Progenitor cell of endocrine pancreas (in vitro differentiated cells): ENCODE measurements around the gene SBNO1. TPM values are rescaled to one million over a fixed set of nuclear protein-coding genes. Genes with fewer than 3 reads are reported as not detected.
A peak's percentile ranks its signal among the peaks of the same experiment; 100 is the strongest.
"Not testable (repeated sequence)": the region's sequence is repeated elsewhere in the genome, so short reads cannot be mapped to it uniquely, and the experiment has no call there.

Experiments
- DNase-seq: peaks from one replicate; pipeline ENCODE4 v3.0.0; 2021; ENCODE audit warnings: low spot score; ENCODE audit not compliant: unreplicated experiment
- H3K27ac Mint-ChIP-seq: 2 replicates; pipeline ENCODE4 v1.8.0; 2021; ENCODE audit warnings: mild to moderate bottlenecking, moderate library complexity, mixed read lengths
- H3K27me3 Mint-ChIP-seq: 2 replicates; pipeline ENCODE4 v1.8.0; 2021; ENCODE audit warnings: mixed read lengths
- H3K36me3 Mint-ChIP-seq: 2 replicates; pipeline ENCODE4 v1.8.0; 2022; ENCODE audit warnings: mixed read lengths; ENCODE audit not compliant: insufficient read depth
- H3K4me1 Mint-ChIP-seq: 2 replicates; pipeline ENCODE4 v1.8.0; 2021; ENCODE audit warnings: low read depth, mixed read lengths
- H3K4me3 Mint-ChIP-seq: 2 replicates; pipeline ENCODE4 v1.8.0; 2021; ENCODE audit warnings: low read depth, mild to moderate bottlenecking, moderate library complexity, mixed read lengths
- H3K9me3 Mint-ChIP-seq: 2 replicates; pipeline ENCODE4 v1.8.0; 2021; ENCODE audit warnings: low read depth, mixed read lengths
- total RNA-seq: library from RNA; stranded (reverse); gene quantifications from 2 replicates; pipeline ENCODE4 v1.2.1, GENCODE V29; 2021
- TF ChIP-seq, protein P1 (sequence below): fragments of 200-600 bp; sonication (generic); IDR thresholded peaks from one replicate; pipeline ENCODE4 v1.5.0; 2021; ENCODE audit warnings: antibody characterized with exemption, mild to moderate bottlenecking; ENCODE audit not compliant: unreplicated experiment

The SBNO1 gene
- total RNA-seq, 1 donor from 2014 or later, result 46.9 TPM

GRCh38 chr12:123387508-123388176, 23.0 kb upstream of the SBNO1 start:
- H3K4me3 Mint-ChIP-seq, result peak overlapping the region; percentile 78

DNA sequence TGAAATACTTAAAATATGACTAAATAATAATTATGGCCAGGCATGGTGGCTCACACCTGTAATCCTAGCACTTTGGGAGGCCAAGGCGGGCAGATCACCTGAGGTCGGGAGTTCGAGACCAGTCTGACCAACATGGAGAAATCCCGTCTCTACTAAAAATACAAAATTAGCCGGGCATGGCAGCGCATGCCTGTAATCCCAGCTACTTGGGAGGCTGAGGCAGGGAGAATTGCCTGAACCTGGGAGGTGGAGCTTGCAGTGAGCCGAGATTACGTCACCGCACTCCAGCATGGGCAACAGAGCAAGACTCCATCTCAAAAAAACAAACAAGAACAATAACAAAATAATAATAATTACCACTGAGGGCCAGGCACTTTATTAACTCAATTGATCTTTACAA, 20.9 kb upstream of the SBNO1 start:
- DNase-seq, H3K27me3 Mint-ChIP-seq, H3K4me3 Mint-ChIP-seq, H3K9me3 Mint-ChIP-seq, H3K36me3 Mint-ChIP-seq, H3K27ac Mint-ChIP-seq: not testable (repeated sequence)
- H3K4me1 Mint-ChIP-seq, result peaks cover 14% of the 10 kb centered on the region

More at GRCh38 chr12:123387508-123388176, 23.0 kb upstream of the SBNO1 start:
- H3K9me3 Mint-ChIP-seq, result no peaks in the 10 kb centered on the region
- H3K27me3 Mint-ChIP-seq, result no peaks in the 10 kb centered on the region
- H3K27ac Mint-ChIP-seq, result peak overlapping the region; percentile 72
- no peak for DNase-seq
- H3K36me3 Mint-ChIP-seq, result peaks cover 6% of the 10 kb centered on the region
- TF ChIP-seq, protein P1, sequence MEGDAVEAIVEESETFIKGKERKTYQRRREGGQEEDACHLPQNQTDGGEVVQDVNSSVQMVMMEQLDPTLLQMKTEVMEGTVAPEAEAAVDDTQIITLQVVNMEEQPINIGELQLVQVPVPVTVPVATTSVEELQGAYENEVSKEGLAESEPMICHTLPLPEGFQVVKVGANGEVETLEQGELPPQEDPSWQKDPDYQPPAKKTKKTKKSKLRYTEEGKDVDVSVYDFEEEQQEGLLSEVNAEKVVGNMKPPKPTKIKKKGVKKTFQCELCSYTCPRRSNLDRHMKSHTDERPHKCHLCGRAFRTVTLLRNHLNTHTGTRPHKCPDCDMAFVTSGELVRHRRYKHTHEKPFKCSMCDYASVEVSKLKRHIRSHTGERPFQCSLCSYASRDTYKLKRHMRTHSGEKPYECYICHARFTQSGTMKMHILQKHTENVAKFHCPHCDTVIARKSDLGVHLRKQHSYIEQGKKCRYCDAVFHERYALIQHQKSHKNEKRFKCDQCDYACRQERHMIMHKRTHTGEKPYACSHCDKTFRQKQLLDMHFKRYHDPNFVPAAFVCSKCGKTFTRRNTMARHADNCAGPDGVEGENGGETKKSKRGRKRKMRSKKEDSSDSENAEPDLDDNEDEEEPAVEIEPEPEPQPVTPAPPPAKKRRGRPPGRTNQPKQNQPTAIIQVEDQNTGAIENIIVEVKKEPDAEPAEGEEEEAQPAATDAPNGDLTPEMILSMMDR, result no peak
- peaks cover 15% of the 10 kb centered on the region for H3K4me1 Mint-ChIP-seq

- Mint-ChIP-seq H3K9me3 (no peaks in the 10 kb centered on the region), H3K4me3 (peak overlapping the region; percentile 85), H3K27me3 (no peaks in the 10 kb centered on the region), H3K27ac (peak overlapping the region; percentile 94), H3K4me1 (peaks cover 8% of the 10 kb centered on the region), H3K36me3 (no peaks in the 10 kb centered on the region)
- TF ChIP-seq, protein P1, result no peak
- no peak for DNase-seq
Observed at GRCh38 chr12:123384994-123385376, 20.3 kb upstream of the SBNO1 start.

DNA sequence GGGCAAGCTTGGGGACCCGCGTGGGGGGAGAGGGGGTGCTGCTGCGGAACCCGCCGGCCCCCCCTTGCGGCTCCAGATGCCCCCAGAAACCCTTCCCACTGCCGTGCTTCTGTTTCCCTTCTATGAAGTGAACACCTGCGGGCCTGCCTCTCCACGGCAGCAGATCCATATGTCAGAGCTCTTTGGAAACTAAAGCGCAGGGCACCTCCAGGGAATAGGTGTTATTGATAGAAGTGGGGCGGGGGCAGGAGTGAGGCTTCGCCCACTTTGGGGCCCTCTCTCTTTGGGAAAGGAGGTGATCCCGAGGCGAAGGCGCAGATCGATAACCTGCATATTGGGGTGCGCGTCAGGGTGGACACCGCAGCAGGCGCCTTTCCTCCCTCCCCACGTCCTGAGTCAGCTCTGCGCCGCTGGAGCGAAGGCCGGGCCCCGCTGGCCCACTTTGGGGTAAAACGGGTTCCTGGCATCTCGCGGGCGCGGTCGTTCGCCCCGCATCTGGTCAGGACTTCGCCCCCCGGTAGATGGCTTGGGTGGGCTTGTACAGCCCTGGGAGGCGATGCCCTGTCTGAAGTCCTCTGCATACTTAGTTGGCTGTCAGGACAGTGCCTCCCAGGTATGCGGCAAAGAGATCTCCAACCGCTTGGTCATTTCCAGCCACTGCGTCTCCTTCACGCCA, 19.8 kb upstream of the SBNO1 start:
- Mint-ChIP-seq H3K27me3 (no peaks in the 10 kb centered on the region), H3K4me1 (peaks cover 6% of the 10 kb centered on the region), H3K4me3 (peak overlapping the region; percentile 85), H3K9me3 (no peaks in the 10 kb centered on the region), H3K27ac (peak overlapping the region; percentile 94), H3K36me3 (no peaks in the 10 kb centered on the region)
- DNase-seq, result peak; percentile 27
- TF ChIP-seq, protein P1, result no peak

GRCh38 chr12:123382684-123383083, 18.0 kb upstream of the SBNO1 start:
- no peaks in the 10 kb centered on the region for H3K4me1 Mint-ChIP-seq
- peak overlapping the region; percentile 85 for H3K4me3 Mint-ChIP-seq
- peak overlapping the region; percentile 67 for H3K27ac Mint-ChIP-seq
- TF ChIP-seq, protein P1, result no peak
- DNase-seq, result no peak
- H3K9me3 Mint-ChIP-seq, result no peaks in the 10 kb centered on the region
- H3K27me3 Mint-ChIP-seq, result no peaks in the 10 kb centered on the region
- H3K36me3 Mint-ChIP-seq, result no peaks in the 10 kb centered on the region
